IMR-90 (cell line): ENCODE measurements around the gene PROM2. TPM values are rescaled to one million over a fixed set of nuclear protein-coding genes. Genes with fewer than 3 reads are reported as not detected.

Experiments
- ATAC-seq: fragments of 200-7000 bp; cut with Tn5 transposase; 2 replicates; pipeline ENCODE4 v1.9.1; 2020; ENCODE audit warnings: low read depth, mild to moderate bottlenecking, moderate library complexity
- BruUV-seq: library from RNA; stranded (reverse); fragments of 400-500 nt; replicated peaks from 2 replicates; lab custom pipeline; 2021; lab: Mats Ljungman, UMichigan
- CTCF ChIA-PET: fragments of 300-600 bp; formaldehyde crosslinking; extraction: SDS; loops from one replicate; lab custom pipeline; 2021; ENCODE audit warnings: antibody characterized with exemption; lab: Yijun Ruan, JAX
- POLR2A ChIA-PET: fragments of 300-600 bp; sonication (Branson Sonifier 250); formaldehyde crosslinking; loops from one replicate; lab custom pipeline; 2022; ENCODE audit warnings: antibody characterized with exemption; ENCODE audit not compliant: unreplicated experiment; lab: Charles Lee
- DNase-seq: peaks from one replicate; pipeline ENCODE4 v3.0.0; 2013
- H2AFZ ChIP-seq: replicated peaks from 2 replicates; pipeline ENCODE3; 2013; ENCODE audit warnings: low read length, mild to moderate bottlenecking; ENCODE audit not compliant: poor library complexity
- H2AK5ac ChIP-seq: 2 replicates; pipeline ENCODE4 v1.6.1; 2013; ENCODE audit warnings: low read depth, low read length, inconsistent platforms
- H2AK9ac ChIP-seq: replicated peaks from 2 replicates; pipeline ENCODE3; 2013; ENCODE audit warnings: mild to moderate bottlenecking, low read depth, low read length, moderate library complexity; ENCODE audit not compliant: poor library complexity
- H2BK120ac ChIP-seq: 2 replicates; pipeline ENCODE4 v1.6.1; 2013; ENCODE audit warnings: low read depth, low read length, inconsistent platforms
- H2BK15ac ChIP-seq: 3 replicates; pipeline ENCODE4 v1.6.1; 2013; ENCODE audit warnings: low read depth, low read length, inconsistent platforms
- H2BK20ac ChIP-seq: 2 replicates; pipeline ENCODE4 v1.6.1; 2013; ENCODE audit warnings: low read depth, mild to moderate bottlenecking, inconsistent platforms, low read length, moderate library complexity
- H2BK5ac ChIP-seq: 2 replicates; pipeline ENCODE4 v1.6.1; 2013; ENCODE audit warnings: mild to moderate bottlenecking, low read depth, low read length, inconsistent platforms; ENCODE audit not compliant: poor library complexity, severe bottlenecking
- H3K14ac ChIP-seq: replicated peaks from 2 replicates; pipeline ENCODE4 v1.6.1; 2013; ENCODE audit warnings: low read depth, low read length, inconsistent platforms
- H3K18ac ChIP-seq: 2 replicates; pipeline ENCODE4 v1.6.1; 2013; ENCODE audit warnings: low read depth, low read length, control low read depth
- H3K23ac ChIP-seq: 2 replicates; pipeline ENCODE4 v1.6.1; 2013; ENCODE audit warnings: low read depth, low read length, inconsistent platforms
- H3K27ac ChIP-seq: 2 replicates; pipeline ENCODE4 v1.5.1; 2013; ENCODE audit warnings: mild to moderate bottlenecking, control low read depth, low read length; ENCODE audit not compliant: insufficient read depth
- H3K27me3 ChIP-seq: 2 replicates; pipeline ENCODE4 v1.6.1; 2013; ENCODE audit warnings: low read length; ENCODE audit not compliant: control insufficient read depth, insufficient read depth
- H3K36me3 ChIP-seq: 2 replicates; pipeline ENCODE4 v1.6.1; 2013; ENCODE audit warnings: low read length, mixed read lengths; ENCODE audit not compliant: control insufficient read depth, insufficient read depth
- H3K4ac ChIP-seq: 2 replicates; pipeline ENCODE4 v1.6.1; 2013; ENCODE audit warnings: low read depth, low read length, inconsistent platforms
- H3K4me1 ChIP-seq: 2 replicates; pipeline ENCODE4 v1.6.1; 2013; ENCODE audit warnings: low read length, mixed read lengths; ENCODE audit not compliant: control insufficient read depth, insufficient read depth
- H3K4me2 ChIP-seq: 2 replicates; pipeline ENCODE4 v1.6.1; 2013; ENCODE audit warnings: low read depth, mild to moderate bottlenecking, control low read depth, low read length, moderate library complexity
- H3K4me3 ChIP-seq: 2 replicates; pipeline ENCODE4 v1.5.1; 2013; ENCODE audit warnings: low read depth, mild to moderate bottlenecking, control low read depth, low read length, moderate library complexity; ENCODE audit not compliant: insufficient read depth
- H3K56ac ChIP-seq: 2 replicates; pipeline ENCODE4 v1.6.1; 2013; ENCODE audit warnings: low read length, inconsistent platforms; ENCODE audit not compliant: insufficient read depth; ENCODE audit errors: extremely low read depth
- H3K79me1 ChIP-seq, 2 experiments: 2 replicates each; pipeline ENCODE4 v1.6.1; 2013; ENCODE audit warnings: low read length in 2 of 2, inconsistent platforms in 1 of 2, low read depth in 1 of 2
- H3K9ac ChIP-seq: 2 replicates; pipeline ENCODE4 v1.6.1; 2013; ENCODE audit warnings: low read depth, low read length, control low read depth
- H3K9me1 ChIP-seq: 2 replicates; pipeline ENCODE4 v1.6.1; 2013; ENCODE audit warnings: low read length, inconsistent platforms; ENCODE audit not compliant: insufficient read depth
- H3K9me3 ChIP-seq: 2 replicates; pipeline ENCODE4 v1.6.1; 2013; ENCODE audit warnings: low read length; ENCODE audit not compliant: control insufficient read depth, insufficient read depth
- H4K20me1 ChIP-seq: 2 replicates; pipeline ENCODE4 v1.6.1; 2013; ENCODE audit warnings: low read length, inconsistent platforms; ENCODE audit not compliant: insufficient read depth
- H4K5ac ChIP-seq: 2 replicates; pipeline ENCODE4 v1.6.1; 2013; ENCODE audit warnings: mild to moderate bottlenecking, low read depth, low read length, control low read depth
- H4K8ac ChIP-seq, 2 experiments: 2 replicates each; pipeline ENCODE4 v1.6.1; 2013; ENCODE audit warnings: low read depth in 2 of 2, low read length in 2 of 2, control low read depth in 1 of 2, inconsistent platforms in 1 of 2
- H4K91ac ChIP-seq: 2 replicates; pipeline ENCODE4 v1.6.1; 2013; ENCODE audit warnings: low read depth, low read length, inconsistent platforms; ENCODE audit not compliant: insufficient read depth
- BHLHE40 ChIP-seq: fragments of 150-350 bp; IDR thresholded peaks from 2 replicates; pipeline ENCODE4 v1.6.1; 2016; ENCODE audit warnings: mild to moderate bottlenecking, low read depth, low read length
- CEBPB ChIP-seq: IDR thresholded peaks from 2 replicates; pipeline ENCODE4 v1.6.1; 2012; ENCODE audit warnings: low read depth, low read length, improper control_type of control experiment
- ELK1 ChIP-seq: fragments of 150-350 bp; IDR thresholded peaks from 2 replicates; pipeline ENCODE4 v1.6.1; 2016; ENCODE audit warnings: low read depth, mild to moderate bottlenecking, low read length, moderate library complexity, borderline replicate concordance
- MXI1 ChIP-seq: IDR thresholded peaks from 2 replicates; pipeline ENCODE4 v1.6.1; 2012; ENCODE audit warnings: low read depth, mild to moderate bottlenecking, low read length, moderate library complexity, borderline replicate concordance
- RAD21 ChIP-seq: IDR thresholded peaks from 2 replicates; pipeline ENCODE4 v1.6.1; 2012; ENCODE audit warnings: low read length, improper control_type of control experiment
- RCOR1 ChIP-seq: IDR thresholded peaks from 2 replicates; pipeline ENCODE4 v1.6.1; 2012; ENCODE audit warnings: mild to moderate bottlenecking, low read length, improper control_type of control experiment; ENCODE audit not compliant: insufficient replicate concordance
- SMC3 ChIP-seq: fragments of 150-350 bp; IDR thresholded peaks from 2 replicates; pipeline ENCODE4 v1.6.1; 2016; ENCODE audit warnings: low read depth, mild to moderate bottlenecking, antibody characterized with exemption, low read length, moderate library complexity
- USF2 ChIP-seq: fragments of 150-350 bp; IDR thresholded peaks from 2 replicates; pipeline ENCODE4 v1.6.1; 2017; ENCODE audit warnings: mild to moderate bottlenecking, antibody characterized with exemption, low read length, low read depth
- WGBS, 2 experiments: methylation state at CpG; one replicate each; pipeline versions ENCODE4 v1.1.5 to v1.1.7; 2013; ENCODE audit warnings: missing lambda C conversion rate in 2 of 2; ENCODE audit not compliant: insufficient read length in 1 of 2; ENCODE audit errors: extremely low coverage in 2 of 2; 5-methylcytosine and 5-hydroxymethylcytosine counted together
- dilution Hi-C: fragments of 300-500 bp; cut with HindIII; formaldehyde crosslinking; loops from one replicate; pipeline ENCODE4 v1.14.3; 2018; ENCODE audit warnings: low sequenced_read_pairs; ENCODE audit not compliant: unreplicated experiment
- in situ Hi-C: fragments of 300-500 bp; cut with MboI; formaldehyde crosslinking; loops from 3 replicates; pipeline ENCODE4 v1.14.3; 2019; ENCODE audit warnings: low sequenced_read_pairs, inconsistent platforms, mixed read lengths
- intact Hi-C: fragments of 100-400 bp; cut with micrococcal nuclease; formaldehyde crosslinking; loops from 2 replicates; pipeline ENCODE4 v1.10.0; 2022
- polyA plus RNA-seq, 3 experiments: library from polyadenylated mRNA; depleted of rRNA; stranded (reverse); fragments of >200 nt; gene quantifications; 2 replicates each; pipeline ENCODE4 v1.2.3, GENCODE V29; 2012; ENCODE audit warnings: low replicate concordance in 1 of 3
- total RNA-seq: library from RNA; depleted of rRNA; stranded (reverse); fragments of >200 nt; gene quantifications from 2 replicates; pipeline ENCODE4 v1.2.3, GENCODE V29; 2012

PROM2 gene
- total and polyA plus RNA-seq, 2 of the 4 experiments (the other 2 are of a cell fraction): 0.26 TPM; not detected in 1

DNA sequence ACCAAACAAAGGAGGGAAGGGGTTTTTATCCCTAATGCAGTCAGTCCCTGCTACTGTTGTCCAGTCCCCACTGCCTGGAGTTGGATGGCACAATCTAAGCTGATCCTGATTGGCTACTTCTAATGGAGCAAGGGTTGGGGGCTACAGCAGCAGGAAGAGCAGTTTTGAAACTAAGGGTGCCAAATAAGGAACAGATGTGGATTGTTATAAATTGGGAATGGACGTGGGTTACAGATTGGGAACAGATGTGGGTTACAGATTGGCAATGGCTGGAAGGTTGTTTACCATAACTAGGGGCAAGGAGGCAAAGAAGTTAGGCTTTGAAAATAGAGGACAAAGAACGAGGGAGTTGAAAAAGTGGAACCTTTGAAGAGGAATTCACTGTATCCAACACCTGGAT is 16.0 kb upstream of the PROM2 start:
- H3K9ac ChIP-seq: no peak overlapping the region
- no peak overlapping the region for H4K5ac ChIP-seq
- in situ Hi-C loops: no loop called here
- H4K91ac ChIP-seq: no peak overlapping the region
- no peak overlapping the region for H2BK15ac ChIP-seq
- TF ChIP-seq CEBPB: no peak
- no peak for TF ChIP-seq USF2
- TF ChIP-seq SMC3: no peak
- TF ChIP-seq RCOR1: no peak
- no peak for TF ChIP-seq ELK1
- no peak for TF ChIP-seq MXI1
- no peak for TF ChIP-seq BHLHE40
- no peak for TF ChIP-seq RAD21
- H3K27me3 ChIP-seq: no peaks in the 10 kb centered on the region
- H3K27ac ChIP-seq: no peak overlapping the region
- no peak overlapping the region for H4K8ac ChIP-seq
- no peak overlapping the region for H2BK120ac ChIP-seq
- WGBS, 2 experiments: 20% methylated on average over 1 of the region's 2 CpGs; no CpG with 5 or more reads in 1 of the 2 experiments
- ChIA-PET POLR2A (no interaction called here), CTCF (no interaction called here)
- no peak for ATAC-seq
- H3K23ac ChIP-seq: no peak overlapping the region
- no peak overlapping the region for H2BK20ac ChIP-seq
- H3K79me1 ChIP-seq: no peaks in the 10 kb centered on the region
- no peak overlapping the region for H3K18ac ChIP-seq
- no peaks in the 10 kb centered on the region for H3K36me3 ChIP-seq
- no peak overlapping the region for H3K4me2 ChIP-seq
- H3K4me1 ChIP-seq: no peaks in the 10 kb centered on the region
- no peak overlapping the region for H3K4me3 ChIP-seq
- dilution Hi-C loops: no loop called here
- BruUV-seq: no TSS peak
- H3K9me3 ChIP-seq: peaks cover 2% of the 10 kb centered on the region; the same call in 1 of the 2 replicates
- intact Hi-C loops: no loop called here
- no peak overlapping the region for H3K14ac ChIP-seq
- DNase-seq: no peak
- H2BK5ac ChIP-seq: no peak overlapping the region
- H2AK5ac ChIP-seq: no peak overlapping the region
- H2AK9ac ChIP-seq: no peak overlapping the region
- no peak overlapping the region for H3K4ac ChIP-seq
- H4K20me1 ChIP-seq: no peaks in the 10 kb centered on the region
- H2AFZ ChIP-seq: no peak overlapping the region
- no peaks in the 10 kb centered on the region for H3K9me1 ChIP-seq
- no peak overlapping the region for H3K56ac ChIP-seq
